ENCODE data around the gene REN. TPM values are rescaled to one million over a fixed set of nuclear protein-coding genes. Genes with fewer than 3 reads are reported as not detected.

Gene REN
- total and polyA plus RNA-seq, 2 of the 8 experiments (the other 6 are each of a cell fraction or from before 2014, with no cell fraction given) = 0.05 TPM; not detected in 1

GRCh38 chr1:204162494-204163074 lies 3.6 kb downstream of the REN start (continued):
- no peak for TF ChIP-seq SIX5 (IDR thresholded peaks at IDR 0.05; ENCODE audit: low read depth, low read length)
- TF ChIP-seq SIRT6 (IDR thresholded peaks at IDR 0.05; ENCODE audit: low read length) = no peak
- TF ChIP-seq NANOG (IDR thresholded peaks at IDR 0.05; ENCODE audit: insufficient read depth, low read depth, low read length, poor library complexity, severe bottlenecking) = no peak
- TF ChIP-seq RXRA (IDR thresholded peaks at IDR 0.05; ENCODE audit: insufficient read depth, low read depth, low read length) = no peak
- no peak for TF ChIP-seq POLR2A (IDR thresholded peaks at IDR 0.05; ENCODE audit: control extremely low read depth in 1 of 2, low read depth in 2 of 2, low read length in 2 of 2)
- TF ChIP-seq RBBP5 (IDR thresholded peaks at IDR 0.05; ENCODE audit: borderline replicate concordance, low read depth, low read length) = no peak
- no peak for TF ChIP-seq TAF1 (IDR thresholded peaks at IDR 0.05; ENCODE audit: low read depth, low read length)
- no peak for TF ChIP-seq CBX8 (IDR thresholded peaks at IDR 0.05; ENCODE audit: borderline replicate concordance, low read depth, low read length)
- no peak for TF ChIP-seq TCF12 (IDR thresholded peaks at IDR 0.05; ENCODE audit: low read depth, low read length)
- no peak for TF ChIP-seq E2F6 (IDR thresholded peaks at IDR 0.05)
- TF ChIP-seq POLR2AphosphoS5 (IDR thresholded peaks at IDR 0.05; ENCODE audit: low read depth, low read length) = no peak
- TF ChIP-seq CTBP2 (IDR thresholded peaks at IDR 0.05; ENCODE audit: borderline replicate concordance, insufficient read depth, insufficient read length, low read length) = no peak
- no peak for TF ChIP-seq SRF (IDR thresholded peaks at IDR 0.05; ENCODE audit: low read depth, low read length)
- TF ChIP-seq CBX5 (IDR thresholded peaks at IDR 0.05; ENCODE audit: low read depth, low read length) = no peak
- TF ChIP-seq CTCF (IDR thresholded peaks at IDR 0.05; ENCODE audit: control extremely low read depth in 1 of 3, insufficient read depth in 1 of 3, low read depth in 1 of 3, low read length in 3 of 3) = peak; percentile 99
- TF ChIP-seq SIN3A (conservative IDR thresholded peaks at IDR 0.05 in 1 of 2, IDR thresholded peaks at IDR 0.05 in 1 of 2; ENCODE audit: low read depth in 1 of 2, low read length in 2 of 2) = peak; percentile 73 to 88; a peak in 3 of 4 replicates
- TF ChIP-seq CEBPB (IDR thresholded peaks at IDR 0.05; ENCODE audit: low read depth, low read length) = no peak
- no peak for TF ChIP-seq RFX5 (IDR thresholded peaks at IDR 0.05; ENCODE audit: borderline replicate concordance, low read depth, low read length)
